Measurements from ENCODE around the gene MGMT. TPM values are rescaled to one million over a fixed set of nuclear protein-coding genes. Genes with fewer than 3 reads are reported as not detected.

MGMT gene
- total RNA-seq, 1 experiment from 2014 or later: 11.5 TPM

- no peaks in the 10 kb centered on the region for H3K4me1 ChIP-seq (ENCODE audit: control insufficient read depth in 1 of 2, insufficient read depth in 2 of 2, low read length in 2 of 2)
- H3K4me3 ChIP-seq (replicated peaks in 1 of 2; ENCODE audit: low read depth in 1 of 2, low read length in 2 of 2): no peak overlapping the region
- H2AFZ ChIP-seq (ENCODE audit: low read depth, low read length, poor library complexity, severe bottlenecking): no peak overlapping the region
- no peaks in the 10 kb centered on the region for H4K20me1 ChIP-seq (ENCODE audit: insufficient read depth)
- intact Hi-C loops (cut with micrococcal nuclease): no loop called here
- TF ChIP-seq EZH2phosphoT487 (IDR thresholded peaks at IDR 0.05; ENCODE audit: borderline replicate concordance) (no peak), POLR2A (IDR thresholded peaks at IDR 0.05; ENCODE audit: borderline replicate concordance, extremely low read depth, insufficient read depth, insufficient read length) (no peak), ELF1 (IDR thresholded peaks at IDR 0.05; ENCODE audit: borderline replicate concordance, low read depth) (no peak)
- no peaks in the 10 kb centered on the region for H3K27me3 ChIP-seq (ENCODE audit: insufficient read depth, low read length)
- no peak overlapping the region for H3K4me2 ChIP-seq (ENCODE audit: low read length)
- no peaks in the 10 kb centered on the region for H3K9me2 ChIP-seq (ENCODE audit: insufficient read depth)
- H3K9me3 ChIP-seq (ENCODE audit: control insufficient read depth in 1 of 2, insufficient read depth in 1 of 2, low read depth in 1 of 2, low read length in 2 of 2): no peaks in the 10 kb centered on the region
- DNase-seq (ENCODE audit: low read depth, low spot score) (no peak), ATAC-seq (no peak)
- no peaks in the 10 kb centered on the region for H3K79me2 ChIP-seq (ENCODE audit: insufficient read depth, low read length)
- CTCF ChIA-PET: no interaction called here
- H3K36me3 ChIP-seq (ENCODE audit: control insufficient read depth in 1 of 2, insufficient read depth in 2 of 2, low read length in 2 of 2): no peaks in the 10 kb centered on the region
- no TSS peak for BruUV-seq (replicated peaks)
- no peak overlapping the region for H3K9ac ChIP-seq (ENCODE audit: low read length)
- RAD21 ChIA-PET (ENCODE audit: low non-redundant PET in 1 of 2, low total read pairs in 2 of 2, uncharacterized antibody in 2 of 2, unreplicated experiment in 2 of 2): no interaction called here
- no peak overlapping the region for H3K27ac ChIP-seq (ENCODE audit: low read depth, low read length)
- POLR2A ChIA-PET: no interaction called here
Observed at GRCh38 chr10:129755158-129755591, 288.1 kb downstream of the MGMT start.

DNA sequence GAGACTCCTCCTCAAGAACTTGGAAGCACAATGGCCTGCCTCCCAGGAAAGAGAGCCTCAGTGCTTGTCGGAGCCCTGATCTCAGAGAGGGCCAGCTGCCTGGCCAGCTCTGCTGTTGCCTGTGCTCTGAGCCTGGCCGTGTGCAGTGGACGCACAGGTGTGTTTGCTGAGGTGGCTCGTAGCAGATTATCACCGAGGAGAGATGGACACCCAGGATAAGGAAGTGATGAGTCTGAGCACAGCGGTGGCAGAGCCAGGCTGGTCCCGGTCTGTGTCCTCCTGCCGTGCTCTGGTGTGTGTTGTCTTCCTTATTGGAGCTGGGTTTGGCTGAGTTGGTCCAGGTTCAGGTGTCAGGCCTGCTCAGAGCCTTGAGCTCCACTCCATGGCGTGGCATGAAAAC, 288.6 kb downstream of the MGMT start:
- H3K4me2 ChIP-seq (ENCODE audit: low read length): no peak overlapping the region
- no peak overlapping the region for H3K9ac ChIP-seq (ENCODE audit: low read length)
- H3K4me1 ChIP-seq (ENCODE audit: control insufficient read depth in 1 of 2, insufficient read depth in 2 of 2, low read length in 2 of 2): no peaks in the 10 kb centered on the region
- no peak overlapping the region for H3K27ac ChIP-seq (ENCODE audit: low read depth, low read length)
- H3K4me3 ChIP-seq (replicated peaks in 1 of 2; ENCODE audit: low read depth in 1 of 2, low read length in 2 of 2): no peak overlapping the region
- no peaks in the 10 kb centered on the region for H4K20me1 ChIP-seq (ENCODE audit: insufficient read depth)
- ChIA-PET POLR2A (no interaction called here), CTCF (no interaction called here), RAD21 (ENCODE audit: low non-redundant PET in 1 of 2, low total read pairs in 2 of 2, uncharacterized antibody in 2 of 2, unreplicated experiment in 2 of 2) (no interaction called here)
- ATAC-seq: no peak
- no peaks in the 10 kb centered on the region for H3K27me3 ChIP-seq (ENCODE audit: insufficient read depth, low read length)
- no peaks in the 10 kb centered on the region for H3K9me3 ChIP-seq (ENCODE audit: control insufficient read depth in 1 of 2, insufficient read depth in 1 of 2, low read depth in 1 of 2, low read length in 2 of 2)
- no peak overlapping the region for H2AFZ ChIP-seq (ENCODE audit: low read depth, low read length, poor library complexity, severe bottlenecking)
- no peaks in the 10 kb centered on the region for H3K79me2 ChIP-seq (ENCODE audit: insufficient read depth, low read length)
- H3K9me2 ChIP-seq (ENCODE audit: insufficient read depth): no peaks in the 10 kb centered on the region
- TF ChIP-seq EGR1 (IDR thresholded peaks at IDR 0.05; ENCODE audit: low read depth) (no peak), POLR2A (IDR thresholded peaks at IDR 0.05; ENCODE audit: borderline replicate concordance, extremely low read depth, insufficient read depth, insufficient read length) (no peak), POLR2AphosphoS5 (IDR thresholded peaks at IDR 0.05; ENCODE audit: low read depth, low read length) (no peak), RAD21 (IDR thresholded peaks at IDR 0.05; ENCODE audit: low read depth) (no peak), EZH2phosphoT487 (IDR thresholded peaks at IDR 0.05; ENCODE audit: borderline replicate concordance) (no peak), ZFX (IDR thresholded peaks at IDR 0.05) (no peak), FOSL1 (IDR thresholded peaks at IDR 0.05; ENCODE audit: low read depth) (no peak)
- TF ChIP-seq, protein P1, sequence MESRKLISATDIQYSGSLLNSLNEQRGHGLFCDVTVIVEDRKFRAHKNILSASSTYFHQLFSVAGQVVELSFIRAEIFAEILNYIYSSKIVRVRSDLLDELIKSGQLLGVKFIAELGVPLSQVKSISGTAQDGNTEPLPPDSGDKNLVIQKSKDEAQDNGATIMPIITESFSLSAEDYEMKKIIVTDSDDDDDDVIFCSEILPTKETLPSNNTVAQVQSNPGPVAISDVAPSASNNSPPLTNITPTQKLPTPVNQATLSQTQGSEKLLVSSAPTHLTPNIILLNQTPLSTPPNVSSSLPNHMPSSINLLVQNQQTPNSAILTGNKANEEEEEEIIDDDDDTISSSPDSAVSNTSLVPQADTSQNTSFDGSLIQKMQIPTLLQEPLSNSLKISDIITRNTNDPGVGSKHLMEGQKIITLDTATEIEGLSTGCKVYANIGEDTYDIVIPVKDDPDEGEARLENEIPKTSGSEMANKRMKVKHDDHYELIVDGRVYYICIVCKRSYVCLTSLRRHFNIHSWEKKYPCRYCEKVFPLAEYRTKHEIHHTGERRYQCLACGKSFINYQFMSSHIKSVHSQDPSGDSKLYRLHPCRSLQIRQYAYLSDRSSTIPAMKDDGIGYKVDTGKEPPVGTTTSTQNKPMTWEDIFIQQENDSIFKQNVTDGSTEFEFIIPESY (IDR thresholded peaks at IDR 0.05; ENCODE audit: extremely low read depth, insufficient replicate concordance, low read length): no peak
- BruUV-seq (replicated peaks): no TSS peak
- intact Hi-C loops (cut with micrococcal nuclease): no loop called here
- DNase-seq (ENCODE audit: low read depth, low spot score): no peak
- H3K36me3 ChIP-seq (ENCODE audit: control insufficient read depth in 1 of 2, insufficient read depth in 2 of 2, low read length in 2 of 2): no peaks in the 10 kb centered on the region
